PC-9 (cell line): ENCODE measurements around the gene ARFGEF3. TPM values are rescaled to one million over a fixed set of nuclear protein-coding genes. Genes with fewer than 3 reads are reported as not detected.
A peak's percentile ranks its signal among the peaks of the same experiment; 100 is the strongest.

Source experiments
- BruUV-seq: library from RNA; stranded (reverse); fragments of 400-500 nt; replicated peaks from 2 replicates; lab custom pipeline; 2021; lab: Mats Ljungman, UMichigan
- CTCF ChIA-PET: fragments of 300-600 bp; sonication (Branson Sonifier 250); formaldehyde crosslinking; loops from one replicate; lab custom pipeline; 2022; ENCODE audit warnings: antibody characterized with exemption; lab: Charles Lee
- POLR2A ChIA-PET: fragments of 300-600 bp; sonication (Branson Sonifier 250); formaldehyde crosslinking; loops from one replicate; lab custom pipeline; 2022; ENCODE audit warnings: antibody characterized with exemption; ENCODE audit not compliant: unreplicated experiment; lab: Charles Lee
- DNase-seq, 2 experiments: peaks; one replicate each; pipeline versions ENCODE4 v3.0.0 to v3.0.0-alpha.2; 2015 to 2022; ENCODE audit warnings: mixed read lengths in 1 of 2
- H2AFZ ChIP-seq: fragments of 200-600 bp; sonication (generic); 2 replicates; pipeline ENCODE4 v1.8.1; 2017; ENCODE audit warnings: antibody characterized with exemption
- H3F3A ChIP-seq: fragments of 200-600 bp; sonication (generic); 2 replicates; pipeline ENCODE4 v1.8.1; 2017; ENCODE audit warnings: antibody characterized with exemption, mild to moderate bottlenecking, low read depth; ENCODE audit not compliant: insufficient read depth
- H3K27ac ChIP-seq: fragments of 200-600 bp; sonication (generic); 2 replicates; pipeline ENCODE4 v1.6.1; 2016; ENCODE audit warnings: mixed run types
- H3K27me3 ChIP-seq: fragments of 200-600 bp; sonication (generic); 2 replicates; pipeline ENCODE4 v1.6.1; 2016; ENCODE audit warnings: low read depth, mixed run types; ENCODE audit not compliant: insufficient read depth
- H3K36me3 ChIP-seq: fragments of 200-600 bp; sonication (generic); 2 replicates; pipeline ENCODE4 v1.6.1; 2016; ENCODE audit warnings: low read depth, mixed run types
- H3K4me1 ChIP-seq: fragments of 200-600 bp; sonication (generic); replicated peaks from 2 replicates; pipeline ENCODE4 v1.6.1; 2016; ENCODE audit warnings: mixed run types; ENCODE audit not compliant: insufficient read depth
- H3K4me2 ChIP-seq: fragments of 200-600 bp; sonication (generic); 2 replicates; pipeline ENCODE4 v1.6.1; 2017; ENCODE audit warnings: mixed run types
- H3K4me3 ChIP-seq: fragments of 200-600 bp; sonication (generic); 2 replicates; pipeline ENCODE4 v1.6.1; 2016; ENCODE audit warnings: mixed run types
- H3K79me2 ChIP-seq: fragments of 200-600 bp; sonication (generic); 2 replicates; pipeline ENCODE4 v1.6.1; 2017; ENCODE audit warnings: low read depth, mixed run types
- H3K9me2 ChIP-seq: fragments of 200-600 bp; sonication (generic); 2 replicates; pipeline ENCODE4 v1.8.1; 2017; ENCODE audit warnings: mild to moderate bottlenecking; ENCODE audit not compliant: insufficient read depth
- H3K9me3 ChIP-seq: fragments of 200-600 bp; sonication (generic); 2 replicates; pipeline ENCODE4 v1.8.1; 2016; ENCODE audit warnings: low read depth; ENCODE audit not compliant: insufficient read depth
- H4K20me1 ChIP-seq: fragments of 200-600 bp; sonication (generic); 2 replicates; pipeline ENCODE4 v1.8.1; 2017; ENCODE audit not compliant: insufficient read depth
- CTCF ChIP-seq: fragments of 200-600 bp; sonication (generic); conservative IDR thresholded peaks from 2 replicates; pipeline ENCODE4 v1.6.1; 2017; ENCODE audit warnings: mixed run types, antibody characterized with exemption, mild to moderate bottlenecking, moderate library complexity
- EZH2 ChIP-seq: fragments of 200-600 bp; sonication (generic); IDR thresholded peaks from 2 replicates; pipeline ENCODE4 v1.8.0; 2017; ENCODE audit warnings: antibody characterized with exemption, low read depth
- intact Hi-C: fragments of 100-400 bp; cut with micrococcal nuclease; formaldehyde crosslinking; loops from one replicate; pipeline ENCODE4 v1.10.0; 2022; ENCODE audit not compliant: unreplicated experiment
- total RNA-seq: library from RNA; stranded (reverse); gene quantifications from 2 replicates; pipeline ENCODE4 v1.2.3, GENCODE V29; 2021

ARFGEF3 gene
- total RNA-seq, 1 experiment from 2014 or later, result 9.9 TPM

DNA sequence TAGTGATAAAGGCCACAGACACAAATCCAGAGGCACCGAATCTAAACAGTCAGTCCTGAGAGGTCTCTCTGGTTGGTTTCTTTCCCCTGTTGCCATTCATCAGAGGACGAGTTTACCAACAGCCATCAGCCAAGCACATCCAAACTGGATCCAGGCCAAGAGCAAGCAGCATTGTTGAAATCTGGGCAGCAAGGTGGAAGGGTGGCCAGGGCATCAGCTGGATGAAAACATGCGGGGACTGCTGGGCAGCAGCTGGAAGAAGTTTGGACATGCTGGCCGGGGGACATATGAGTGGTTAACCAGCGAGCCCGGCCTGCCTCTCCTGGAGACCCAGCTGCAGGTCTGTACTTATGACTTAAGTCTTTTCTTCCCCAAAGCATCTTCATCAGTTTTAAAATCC is 216.1 kb downstream of the ARFGEF3 start, which contains the start of gene SMIM28:
SMIM28 (plus strand) TSS at position 62 of the 400 bp plus-strand sequence; CDS start at position 230, 168 bp downstream.
- POLR2A ChIA-PET, result no interaction called here
- peak in 1 of 2 experiments; percentile 15 for DNase-seq
- Histone ChIP-seq H3K4me2 (no peak within 1 kb of the TSS), H2AFZ (no peak within 1 kb of the TSS), H3K4me3 (no peak within 1 kb of the TSS), H3K27me3 (no peaks in the 10 kb centered on the region), H3K9me3 (no peaks in the 10 kb centered on the region), H3K4me1 (peaks cover 10% of the 10 kb centered on the region), H3K79me2 (no peaks in the 10 kb centered on the region), H3F3A (no peaks in the 10 kb centered on the region; the same call in 1 of the 2 replicates), H3K9me2 (no peaks in the 10 kb centered on the region; the same call in 1 of the 2 replicates), H3K36me3 (no peaks in the 10 kb centered on the region), H4K20me1 (no peaks in the 10 kb centered on the region), H3K27ac (no peak within 1 kb of the TSS)
- no TSS peak for BruUV-seq
- intact Hi-C loops, result no loop called here
- TF ChIP-seq EZH2 (no peak), CTCF (no peak)
- CTCF ChIA-PET, result no interaction called here

- no TSS peak for BruUV-seq
- Histone ChIP-seq H3K36me3 (no peaks in the 10 kb centered on the region), H3K4me1 (peaks cover 12% of the 10 kb centered on the region), H3K4me2 (no peak overlapping the region), H2AFZ (no peak overlapping the region), H3K9me2 (no peaks in the 10 kb centered on the region; the same call in 1 of the 2 replicates), H3K27ac (no peak overlapping the region), H4K20me1 (no peaks in the 10 kb centered on the region), H3K79me2 (no peaks in the 10 kb centered on the region), H3K9me3 (no peaks in the 10 kb centered on the region), H3F3A (no peaks in the 10 kb centered on the region; the same call in 1 of the 2 replicates), H3K27me3 (no peaks in the 10 kb centered on the region), H3K4me3 (no peak overlapping the region)
- intact Hi-C loops, result no loop called here
- TF ChIP-seq CTCF, result no peak
- TF ChIP-seq EZH2, result no peak
- peak in 1 of 2 experiments; percentile 8 for DNase-seq
- ChIA-PET CTCF (no interaction called here), POLR2A (no interaction called here)
Measured at GRCh38 chr6:138378463-138378862, 216.7 kb downstream of the ARFGEF3 start.

GRCh38 chr6:138382498-138383265 is 220.9 kb downstream of the ARFGEF3 start:
- Histone ChIP-seq H3K4me3 (no peak overlapping the region), H3K79me2 (no peaks in the 10 kb centered on the region), H3K4me1 (peaks cover 20% of the 10 kb centered on the region), H4K20me1 (no peaks in the 10 kb centered on the region), H3K27ac (peak overlapping the region; percentile 10), H3K27me3 (no peaks in the 10 kb centered on the region), H3K36me3 (no peaks in the 10 kb centered on the region), H3F3A (no peaks in the 10 kb centered on the region; the same call in 1 of the 2 replicates), H3K9me2 (no peaks in the 10 kb centered on the region), H2AFZ (no peak overlapping the region), H3K9me3 (no peaks in the 10 kb centered on the region), H3K4me2 (0 out of 2 replicates have a peak overlapping the region, but pooled peaks have one; percentile 3)
- CTCF ChIA-PET, result no interaction called here
- POLR2A ChIA-PET, result no interaction called here
- no TSS peak for BruUV-seq
- intact Hi-C loops, result no loop called here
- DNase-seq, result peak in 1 of 2 experiments; percentile 79
- no peak for TF ChIP-seq CTCF
- no peak for TF ChIP-seq EZH2
